ENCODE results near the gene AQP5. TPM values are rescaled to one million over a fixed set of nuclear protein-coding genes. Genes with fewer than 3 reads are reported as not detected.

The AQP5 gene
- total RNA-seq, 1 donor from 2014 or later = not detected

DNA sequence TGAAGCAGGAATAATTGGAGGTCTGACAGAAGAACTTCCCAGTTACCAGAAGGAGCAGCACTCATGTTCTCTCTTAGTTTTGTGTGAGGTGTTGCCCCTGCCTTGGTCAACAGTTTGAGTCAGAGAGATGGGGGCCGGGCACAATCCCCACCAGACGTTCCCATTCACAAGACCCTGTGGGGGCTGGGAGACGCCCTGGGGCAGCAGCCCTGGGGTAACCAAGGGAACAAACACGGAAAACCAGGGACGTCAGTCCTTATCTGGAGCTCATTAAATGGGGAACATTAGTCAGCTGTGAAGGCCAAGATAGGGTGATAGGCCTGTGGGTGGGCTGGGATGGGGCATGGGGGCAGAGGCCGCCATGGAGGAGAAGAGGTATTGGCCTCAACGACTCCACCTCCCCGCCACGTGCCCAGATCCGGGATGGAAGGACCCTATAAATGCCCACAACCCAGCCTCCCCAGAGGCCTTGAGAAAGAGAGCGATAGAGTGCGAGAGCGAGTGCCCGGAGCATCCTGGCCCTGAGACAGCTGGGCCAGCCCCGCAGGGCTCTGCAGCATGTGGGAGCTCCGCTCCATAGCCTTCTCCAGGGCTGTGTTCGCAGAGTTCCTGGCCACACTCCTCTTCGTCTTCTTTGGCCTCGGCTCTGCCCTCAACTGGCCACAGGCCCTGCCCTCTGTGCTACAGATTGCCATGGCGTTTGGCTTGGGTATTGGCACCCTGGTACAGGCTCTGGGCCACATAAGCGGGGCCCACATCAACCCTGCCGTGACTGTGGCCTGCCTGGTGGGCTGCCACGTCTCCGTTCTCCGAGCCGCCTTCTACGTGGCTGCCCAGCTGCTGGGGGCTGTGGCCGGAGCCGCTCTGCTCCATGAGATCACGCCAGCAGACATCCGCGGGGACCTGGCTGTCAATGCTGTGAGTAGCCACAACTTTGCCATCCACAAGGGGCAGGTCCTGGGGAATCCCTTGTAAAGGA is 11.1 kb upstream of the AQP5 start, which contains the start of gene AQP2:
Gene AQP2, plus strand, starts transcription at position 465 of the 979 bp plus-strand sequence. Its CDS starts 94 bp downstream, at position 559.
- H3K27ac Mint-ChIP-seq (ENCODE audit: unreplicated experiment) = no peak within 1 kb of the TSS
- peaks cover 4% of the 10 kb centered on the region for H3K4me1 Mint-ChIP-seq (ENCODE audit: low read depth, unreplicated experiment)
- DNase-seq = no peak
- no peaks in the 10 kb centered on the region for H3K27me3 Mint-ChIP-seq (ENCODE audit: unreplicated experiment)
- TF ChIP-seq, protein P1, sequence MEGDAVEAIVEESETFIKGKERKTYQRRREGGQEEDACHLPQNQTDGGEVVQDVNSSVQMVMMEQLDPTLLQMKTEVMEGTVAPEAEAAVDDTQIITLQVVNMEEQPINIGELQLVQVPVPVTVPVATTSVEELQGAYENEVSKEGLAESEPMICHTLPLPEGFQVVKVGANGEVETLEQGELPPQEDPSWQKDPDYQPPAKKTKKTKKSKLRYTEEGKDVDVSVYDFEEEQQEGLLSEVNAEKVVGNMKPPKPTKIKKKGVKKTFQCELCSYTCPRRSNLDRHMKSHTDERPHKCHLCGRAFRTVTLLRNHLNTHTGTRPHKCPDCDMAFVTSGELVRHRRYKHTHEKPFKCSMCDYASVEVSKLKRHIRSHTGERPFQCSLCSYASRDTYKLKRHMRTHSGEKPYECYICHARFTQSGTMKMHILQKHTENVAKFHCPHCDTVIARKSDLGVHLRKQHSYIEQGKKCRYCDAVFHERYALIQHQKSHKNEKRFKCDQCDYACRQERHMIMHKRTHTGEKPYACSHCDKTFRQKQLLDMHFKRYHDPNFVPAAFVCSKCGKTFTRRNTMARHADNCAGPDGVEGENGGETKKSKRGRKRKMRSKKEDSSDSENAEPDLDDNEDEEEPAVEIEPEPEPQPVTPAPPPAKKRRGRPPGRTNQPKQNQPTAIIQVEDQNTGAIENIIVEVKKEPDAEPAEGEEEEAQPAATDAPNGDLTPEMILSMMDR (IDR thresholded peaks at IDR 0.05; ENCODE audit: partially characterized antibody, unreplicated experiment) = no peak
- no peak within 1 kb of the TSS for H3K4me3 Mint-ChIP-seq (ENCODE audit: unreplicated experiment)
- H3K36me3 Mint-ChIP-seq (ENCODE audit: unreplicated experiment) = no peaks in the 10 kb centered on the region
- no peaks in the 10 kb centered on the region for H3K9me3 Mint-ChIP-seq (ENCODE audit: unreplicated experiment)

DNA sequence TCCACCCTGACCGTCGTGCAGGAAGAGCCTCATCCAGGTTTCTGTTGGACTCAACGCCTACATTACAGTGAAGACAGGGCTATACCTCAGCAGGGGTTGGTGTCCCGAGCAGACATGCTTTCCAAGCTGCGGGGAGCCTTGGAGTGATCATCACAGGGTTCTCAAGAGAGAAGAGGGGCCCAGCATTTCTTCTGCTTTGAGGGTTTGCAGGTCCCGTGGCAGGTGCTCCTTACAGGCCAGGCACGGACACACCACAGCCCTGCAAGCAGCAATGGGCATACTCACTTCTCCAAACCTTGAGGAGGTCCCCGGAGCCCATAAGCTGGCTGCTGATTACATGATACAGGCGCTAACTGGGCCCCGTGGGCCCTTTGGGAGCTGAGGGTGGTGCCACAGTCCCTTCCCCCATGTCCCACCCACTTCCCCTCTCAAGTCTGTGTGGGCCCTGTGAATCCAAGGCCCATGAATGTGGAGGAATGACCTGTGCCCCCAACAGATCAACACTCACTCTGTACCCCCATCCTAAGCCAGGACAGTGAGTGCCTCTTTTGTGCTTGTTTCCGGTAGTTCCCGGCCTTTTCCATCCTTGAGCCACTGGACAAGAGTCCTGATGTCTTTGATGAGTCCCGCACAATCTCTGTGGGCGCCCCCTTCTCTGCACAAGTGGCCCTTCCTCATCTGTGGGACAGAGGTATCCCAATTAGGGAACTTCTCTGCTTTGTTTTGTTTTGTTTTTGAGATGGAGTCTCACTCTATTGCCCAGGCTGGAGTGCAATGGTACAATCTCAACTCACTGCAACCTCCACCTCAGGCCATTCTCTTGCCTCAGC is 10.0 kb upstream of the AQP5 start:
- TF ChIP-seq, protein P1 (IDR thresholded peaks at IDR 0.05; ENCODE audit: partially characterized antibody, unreplicated experiment) = no peak
- Mint-ChIP-seq H3K27me3 (ENCODE audit: unreplicated experiment) (peaks cover 2% of the 10 kb centered on the region), H3K4me1 (ENCODE audit: low read depth, unreplicated experiment) (peaks cover 2% of the 10 kb centered on the region), H3K27ac (ENCODE audit: unreplicated experiment) (no peak overlapping the region), H3K9me3 (ENCODE audit: unreplicated experiment) (no peaks in the 10 kb centered on the region), H3K36me3 (ENCODE audit: unreplicated experiment) (no peaks in the 10 kb centered on the region), H3K4me3 (ENCODE audit: unreplicated experiment) (no peak overlapping the region)
- DNase-seq = no peak

DNA sequence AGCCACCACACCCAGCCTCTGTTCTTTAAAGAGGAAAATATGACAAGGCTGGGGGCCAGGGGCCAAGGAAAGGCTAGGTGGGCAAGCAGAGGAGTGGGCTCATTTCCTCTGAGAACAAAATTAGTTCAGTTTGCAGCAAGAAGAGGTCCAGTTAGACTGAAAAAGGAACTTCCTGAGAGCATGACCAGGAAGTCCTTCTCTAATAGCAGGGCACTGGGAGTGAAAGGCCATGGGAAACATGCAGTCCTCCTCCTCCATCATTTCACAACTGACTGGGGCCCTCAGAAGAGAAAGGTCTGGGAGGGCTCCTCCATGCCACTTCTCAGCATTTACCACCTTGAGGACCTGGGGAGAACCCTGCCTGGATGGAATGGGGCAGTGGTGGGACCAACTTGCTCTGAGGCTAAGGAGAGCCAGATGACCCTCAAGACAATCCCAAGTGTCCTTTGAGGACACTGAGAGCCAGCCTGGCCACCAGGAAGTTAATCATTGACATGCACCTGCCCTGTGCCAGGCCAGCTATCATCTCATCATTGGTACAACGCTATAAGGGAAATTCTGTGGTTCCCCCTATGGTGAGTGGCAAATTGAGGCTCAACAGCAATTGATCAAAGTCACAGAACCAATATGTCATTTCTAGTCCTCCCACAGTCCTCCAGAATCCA is 9.1 kb upstream of the AQP5 start:
- Mint-ChIP-seq H3K4me1 (ENCODE audit: low read depth, unreplicated experiment) (peaks cover 2% of the 10 kb centered on the region), H3K27me3 (ENCODE audit: unreplicated experiment) (peaks cover 10% of the 10 kb centered on the region), H3K27ac (ENCODE audit: unreplicated experiment) (no peak overlapping the region), H3K36me3 (ENCODE audit: unreplicated experiment) (no peaks in the 10 kb centered on the region), H3K9me3 (ENCODE audit: unreplicated experiment) (no peaks in the 10 kb centered on the region), H3K4me3 (ENCODE audit: unreplicated experiment) (no peak overlapping the region)
- no peak for DNase-seq
- TF ChIP-seq, protein P1 (IDR thresholded peaks at IDR 0.05; ENCODE audit: partially characterized antibody, unreplicated experiment) = no peak

DNA sequence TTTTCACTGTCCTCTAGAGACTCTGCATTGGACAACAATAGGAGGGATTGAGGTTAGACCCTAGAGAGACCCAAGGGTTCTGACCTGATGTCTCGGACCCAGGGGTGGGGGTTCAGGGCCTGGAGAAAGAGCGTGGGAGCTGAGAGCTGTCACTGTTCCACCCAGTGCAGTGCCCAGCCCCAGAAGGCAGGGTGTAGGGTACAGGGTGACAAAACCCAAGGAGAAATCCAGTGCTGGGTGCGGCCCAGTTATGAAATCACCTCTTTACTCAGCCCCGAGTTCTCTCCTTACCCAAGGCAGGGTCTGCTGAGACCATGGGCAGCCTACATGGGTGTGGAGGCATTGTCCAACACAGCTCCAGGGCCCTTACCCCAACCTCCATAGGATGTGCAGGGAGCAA is 8.5 kb upstream of the AQP5 start:
- Mint-ChIP-seq H3K36me3 (ENCODE audit: unreplicated experiment) (no peaks in the 10 kb centered on the region), H3K4me3 (ENCODE audit: unreplicated experiment) (no peak overlapping the region), H3K27ac (ENCODE audit: unreplicated experiment) (no peak overlapping the region), H3K27me3 (ENCODE audit: unreplicated experiment) (peaks cover 12% of the 10 kb centered on the region), H3K9me3 (ENCODE audit: unreplicated experiment) (no peaks in the 10 kb centered on the region), H3K4me1 (ENCODE audit: low read depth, unreplicated experiment) (peaks cover 2% of the 10 kb centered on the region)
- TF ChIP-seq, protein P1 (IDR thresholded peaks at IDR 0.05; ENCODE audit: partially characterized antibody, unreplicated experiment) = no peak
- DNase-seq = no peak
